GM12873 (cell line): Measurements from ENCODE around the gene APEX2.

ENCODE experiments used
- TF ChIP-seq, protein P1 (sequence below): IDR thresholded peaks from 2 replicates; pipeline ENCODE4 v1.5.1; 2012; ENCODE audit warnings: low read depth, mild to moderate bottlenecking, moderate library complexity, low read length, control low read depth; ENCODE audit not compliant: insufficient read depth; ENCODE audit errors: missing control alignments

Gene APEX2

DNA sequence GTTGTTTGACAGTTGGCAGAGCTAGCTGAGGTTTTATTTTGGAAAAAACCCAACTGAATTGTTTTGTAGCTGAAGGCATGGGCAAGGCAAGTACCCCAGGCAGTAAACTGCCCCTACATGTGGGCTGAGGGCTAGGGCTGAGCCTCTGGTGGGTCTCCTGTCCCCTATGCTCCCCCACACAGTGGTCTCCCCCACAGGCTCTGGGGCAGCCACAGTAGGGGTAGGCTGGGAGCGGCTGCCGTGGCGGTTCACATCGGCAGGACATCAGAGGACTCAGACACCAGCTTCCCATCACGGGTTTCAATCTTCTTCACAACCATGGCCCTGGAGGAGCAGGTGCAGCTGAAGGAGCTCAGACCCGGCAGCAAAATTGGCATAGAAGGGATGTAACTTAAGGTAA is 41.4 kb downstream of the APEX2 start:
- TF ChIP-seq, protein P1, sequence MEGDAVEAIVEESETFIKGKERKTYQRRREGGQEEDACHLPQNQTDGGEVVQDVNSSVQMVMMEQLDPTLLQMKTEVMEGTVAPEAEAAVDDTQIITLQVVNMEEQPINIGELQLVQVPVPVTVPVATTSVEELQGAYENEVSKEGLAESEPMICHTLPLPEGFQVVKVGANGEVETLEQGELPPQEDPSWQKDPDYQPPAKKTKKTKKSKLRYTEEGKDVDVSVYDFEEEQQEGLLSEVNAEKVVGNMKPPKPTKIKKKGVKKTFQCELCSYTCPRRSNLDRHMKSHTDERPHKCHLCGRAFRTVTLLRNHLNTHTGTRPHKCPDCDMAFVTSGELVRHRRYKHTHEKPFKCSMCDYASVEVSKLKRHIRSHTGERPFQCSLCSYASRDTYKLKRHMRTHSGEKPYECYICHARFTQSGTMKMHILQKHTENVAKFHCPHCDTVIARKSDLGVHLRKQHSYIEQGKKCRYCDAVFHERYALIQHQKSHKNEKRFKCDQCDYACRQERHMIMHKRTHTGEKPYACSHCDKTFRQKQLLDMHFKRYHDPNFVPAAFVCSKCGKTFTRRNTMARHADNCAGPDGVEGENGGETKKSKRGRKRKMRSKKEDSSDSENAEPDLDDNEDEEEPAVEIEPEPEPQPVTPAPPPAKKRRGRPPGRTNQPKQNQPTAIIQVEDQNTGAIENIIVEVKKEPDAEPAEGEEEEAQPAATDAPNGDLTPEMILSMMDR = no peak

GRCh38 chrX:55056820-55057674 is 56.9 kb downstream of the APEX2 start:
- TF ChIP-seq, protein P1 = no peak

- TF ChIP-seq, protein P1 = peak; percentile 76
These were observed 57.6 kb downstream of the APEX2 start for GRCh38 chrX:55057675-55058249.
